CD4-positive, alpha-beta T cell (primary cell): Measurements from ENCODE around the gene GARIN5B. TPM values are rescaled to one million over a fixed set of nuclear protein-coding genes. Genes with fewer than 3 reads are reported as not detected.

Source experiments
- ATAC-seq: fragments of 200-7000 bp; cut with Tn5 transposase; one replicate; pipeline ENCODE4 v1.10.0; 2022; ENCODE audit warnings: mild to moderate bottlenecking; ENCODE audit not compliant: poor library complexity
- CTCF ChIA-PET: fragments of 350-600 bp; sonication (Branson Sonifier 250); formaldehyde crosslinking; loops from one replicate; lab custom pipeline; 2021; ENCODE audit warnings: antibody characterized with exemption, inconsistent platforms; lab: Charles Lee
- POLR2A ChIA-PET: fragments of 350-600 bp; sonication (Branson Sonifier 250); formaldehyde crosslinking; loops from one replicate; lab custom pipeline; 2021; ENCODE audit warnings: antibody characterized with exemption, inconsistent platforms; lab: Charles Lee
- DNase-seq, 14 experiments: peaks; one replicate each; pipeline ENCODE4 v3.0.0-alpha.2; 2013 to 2020; ENCODE audit warnings: mixed read lengths in 2 of 14
- H3K27ac ChIP-seq, 2 donors: one replicate each; pipeline versions ENCODE4 v1.5.1 to v1.7.0; 2013; ENCODE audit warnings: low read length in 2 of 2, low read depth in 1 of 2, mild to moderate bottlenecking in 1 of 2
- H3K27me3 ChIP-seq, 2 experiments: 1 replicate in 1 of 2; 2 replicates in 1 of 2; pipeline versions ENCODE4 v1.6.1 to v1.7.0; 2013; ENCODE audit warnings: low read length in 2 of 2, control low read depth in 1 of 2, mild to moderate bottlenecking in 1 of 2, moderate library complexity in 1 of 2; ENCODE audit not compliant: insufficient read depth in 2 of 2, control insufficient read depth in 1 of 2
- H3K36me3 ChIP-seq: one replicate; pipeline ENCODE4 v1.6.1; 2013; ENCODE audit warnings: low read length, control low read depth; ENCODE audit not compliant: insufficient read depth
- H3K4me1 ChIP-seq: one replicate; pipeline ENCODE4 v1.6.1; 2013; ENCODE audit warnings: low read length, control low read depth; ENCODE audit not compliant: insufficient read depth
- H3K4me3 ChIP-seq: one replicate; pipeline ENCODE4 v1.5.1; 2013; ENCODE audit warnings: mild to moderate bottlenecking, low read length, moderate library complexity
- H3K9me3 ChIP-seq, 2 experiments: 1 replicate in 1 of 2; 2 replicates in 1 of 2; pipeline versions ENCODE4 v1.6.1 to v1.7.0; 2013; ENCODE audit warnings: low read length in 2 of 2, mild to moderate bottlenecking in 2 of 2, control low read depth in 1 of 2, moderate library complexity in 1 of 2; ENCODE audit not compliant: control insufficient read depth in 1 of 2, insufficient read depth in 1 of 2
- H3K27ac Mint-ChIP-seq: one replicate; pipeline ENCODE4 v1.8.0; 2020; ENCODE audit warnings: mixed read lengths
- H3K27me3 Mint-ChIP-seq: one replicate; pipeline ENCODE4 v1.8.0; 2021; ENCODE audit warnings: mixed read lengths
- H3K36me3 Mint-ChIP-seq: one replicate; pipeline ENCODE4 v1.8.0; 2021; ENCODE audit warnings: low read depth, mixed read lengths
- H3K4me1 Mint-ChIP-seq: one replicate; pipeline ENCODE4 v1.8.0; 2021; ENCODE audit warnings: low read depth, mixed read lengths
- H3K4me3 Mint-ChIP-seq: one replicate; pipeline ENCODE4 v1.8.0; 2020; ENCODE audit warnings: mild to moderate bottlenecking, mixed read lengths
- H3K9me3 Mint-ChIP-seq: one replicate; pipeline ENCODE4 v1.8.0; 2020; ENCODE audit warnings: mixed read lengths
- intact Hi-C, 2 experiments: fragments of 100-400 bp; cut with DNase I in 1 of 2; cut with micrococcal nuclease in 1 of 2; formaldehyde crosslinking; loops; one replicate each; pipeline versions ENCODE4 v1.15.1 to v1.9.0; 2023 to 2025; cut with DNase I, micrococcal nuclease
- total RNA-seq, 174 experiments: library from RNA in 2 of 174; stranded (reverse) in 2 of 174; gene quantifications; one replicate each; pipeline ENCODE4 v1.2.3 and lab custom pipeline; 2021 to 2026
- TF ChIP-seq, protein P1 (sequence below): fragments of 200-600 bp; IDR thresholded peaks from one replicate; pipeline ENCODE4 v1.8.0; 2022; ENCODE audit warnings: antibody characterized with exemption, mild to moderate bottlenecking

Gene GARIN5B
- total RNA-seq, 2 experiments from 2014 or later: 0.08 TPM; not detected in 1

DNA sequence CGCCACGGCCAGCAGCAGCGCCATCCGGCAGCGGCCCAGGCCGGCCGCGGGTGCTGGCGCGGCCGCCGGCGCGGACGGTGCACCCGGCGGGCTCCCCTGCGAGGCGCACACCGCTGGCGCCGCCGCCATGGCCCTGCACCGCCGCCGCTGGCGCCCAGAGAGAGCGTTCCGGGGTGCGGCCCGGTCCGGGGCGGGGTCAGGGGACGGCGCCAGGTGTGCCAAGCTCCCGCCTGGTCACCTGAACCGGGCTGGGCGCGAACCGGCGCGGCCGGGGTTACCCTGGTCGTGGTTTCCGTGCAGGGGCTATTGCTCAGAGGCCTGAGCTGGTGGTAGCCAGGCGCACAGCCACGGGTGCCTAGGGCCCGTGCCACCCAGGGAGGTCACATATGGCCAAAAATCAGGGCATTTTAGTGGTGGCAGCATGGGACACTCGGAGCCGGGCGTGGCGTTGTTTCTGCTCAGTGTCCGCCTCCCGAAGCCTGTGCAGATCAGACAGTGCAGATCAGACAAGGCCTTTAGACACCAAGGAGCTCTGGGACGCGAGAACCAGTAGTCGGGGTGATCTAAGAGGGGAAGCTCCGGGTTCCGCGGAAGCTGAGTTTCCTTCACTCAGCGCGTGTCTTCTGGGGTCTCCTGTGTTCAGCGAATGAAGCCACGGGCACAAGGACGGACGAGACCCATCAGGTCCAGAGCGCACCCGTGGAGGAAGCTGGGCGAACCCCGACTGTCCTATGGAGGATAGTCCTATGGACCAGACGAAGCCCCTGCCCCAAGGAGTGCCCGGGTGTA is 21.3 kb upstream of the GARIN5B start, which contains the start of gene TMEM238:
TMEM238 (minus strand) TSS at position 162 of the 789 bp plus-strand sequence; CDS start at position 129, 33 bp downstream.
- no peaks in the 10 kb centered on the region for H3K27me3 Mint-ChIP-seq
- ChIA-PET CTCF (interaction anchor here (0.6 to 2.7 kb wide), 11 partner anchors 22 to 299 kb away, joined by 3 to 31 read pairs (median 4); partner anchors contain the start of genes HSPBP1 and KMT5C), POLR2A (interaction anchor here (0.8 to 5.4 kb wide), 16 partner anchors 15 to 270 kb away, joined by 3 to 45 read pairs (median 4); partner anchors contain the start of genes HSPBP1, KMT5C, PPP6R1 and SYT5)
- peak within 1 kb of the TSS; percentile 97 for H3K27ac Mint-ChIP-seq
- peaks cover 42% of the 10 kb centered on the region for H3K36me3 Mint-ChIP-seq
- Histone ChIP-seq H3K9me3 (no peaks in the 10 kb centered on the region), H3K27ac (peak within 1 kb of the TSS; percentile 72 to 96), H3K4me1 (peaks cover 59% of the 10 kb centered on the region), H3K4me3 (peak within 1 kb of the TSS; percentile 99), H3K27me3 (no peaks in the 10 kb centered on the region), H3K36me3 (peaks cover 27% of the 10 kb centered on the region)
- peak within 1 kb of the TSS; percentile 100 for H3K4me3 Mint-ChIP-seq
- TF ChIP-seq, protein P1, sequence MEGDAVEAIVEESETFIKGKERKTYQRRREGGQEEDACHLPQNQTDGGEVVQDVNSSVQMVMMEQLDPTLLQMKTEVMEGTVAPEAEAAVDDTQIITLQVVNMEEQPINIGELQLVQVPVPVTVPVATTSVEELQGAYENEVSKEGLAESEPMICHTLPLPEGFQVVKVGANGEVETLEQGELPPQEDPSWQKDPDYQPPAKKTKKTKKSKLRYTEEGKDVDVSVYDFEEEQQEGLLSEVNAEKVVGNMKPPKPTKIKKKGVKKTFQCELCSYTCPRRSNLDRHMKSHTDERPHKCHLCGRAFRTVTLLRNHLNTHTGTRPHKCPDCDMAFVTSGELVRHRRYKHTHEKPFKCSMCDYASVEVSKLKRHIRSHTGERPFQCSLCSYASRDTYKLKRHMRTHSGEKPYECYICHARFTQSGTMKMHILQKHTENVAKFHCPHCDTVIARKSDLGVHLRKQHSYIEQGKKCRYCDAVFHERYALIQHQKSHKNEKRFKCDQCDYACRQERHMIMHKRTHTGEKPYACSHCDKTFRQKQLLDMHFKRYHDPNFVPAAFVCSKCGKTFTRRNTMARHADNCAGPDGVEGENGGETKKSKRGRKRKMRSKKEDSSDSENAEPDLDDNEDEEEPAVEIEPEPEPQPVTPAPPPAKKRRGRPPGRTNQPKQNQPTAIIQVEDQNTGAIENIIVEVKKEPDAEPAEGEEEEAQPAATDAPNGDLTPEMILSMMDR: no peak
- H3K4me1 Mint-ChIP-seq: peaks cover 68% of the 10 kb centered on the region
- DNase-seq: peak in 11 of 14 experiments; percentile 16 to 68 (median 45)
- intact Hi-C loops: loop anchor here in 1 of 2 experiments (1.0 to 2.0 kb wide), 2 partner anchors 24 to 83 kb away; no protein-coding TSS in a partner anchor
- H3K9me3 Mint-ChIP-seq: no peaks in the 10 kb centered on the region
- ATAC-seq: no peak

DNA sequence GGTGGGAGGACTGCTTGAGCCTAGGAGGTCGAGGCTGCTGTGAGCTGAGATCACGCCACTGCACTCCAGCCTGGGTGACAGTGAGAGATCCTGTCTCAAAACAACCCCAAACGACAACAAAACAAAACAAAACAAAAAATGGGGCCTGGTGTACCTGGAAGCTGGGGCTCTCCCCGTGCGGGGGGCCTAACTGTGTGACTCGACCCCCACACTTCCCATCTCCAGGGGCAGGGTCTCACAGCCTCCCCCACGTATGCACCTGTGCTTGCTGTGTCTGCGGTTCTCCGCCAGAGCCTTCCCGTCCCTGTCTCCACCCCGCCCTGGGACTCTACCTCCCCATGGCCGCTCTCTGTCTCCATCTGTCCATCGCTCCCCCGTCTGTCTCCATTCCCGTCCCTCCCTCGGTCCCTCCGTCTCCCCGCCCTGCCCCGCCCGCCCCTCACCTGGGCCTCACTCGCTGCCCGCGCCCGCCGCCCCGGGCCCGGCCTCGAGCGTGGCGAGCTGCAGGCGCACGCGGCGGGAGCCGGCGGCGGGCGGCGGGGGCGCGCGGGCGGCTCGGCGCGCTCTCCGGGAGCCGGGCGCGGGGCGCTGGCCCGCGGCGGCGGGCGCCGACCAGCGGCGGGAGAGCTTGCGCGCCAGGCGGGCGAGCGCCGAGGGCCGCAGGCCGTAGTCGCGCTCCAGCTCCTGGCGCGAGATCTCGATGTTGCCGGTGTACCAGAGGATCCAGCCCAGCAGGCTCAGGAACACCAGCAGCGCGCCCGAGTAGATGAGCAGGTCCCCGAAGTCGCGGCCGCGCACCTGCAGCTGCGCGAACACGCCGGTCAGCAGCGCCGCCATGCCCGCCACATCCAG is 20.4 kb upstream of the GARIN5B start:
- DNase-seq: peak in 13 of 14 experiments; percentile 15 to 79 (median 43)
- Mint-ChIP-seq H3K27me3 (no peaks in the 10 kb centered on the region), H3K4me3 (peak overlapping the region; percentile 87), H3K36me3 (peaks cover 34% of the 10 kb centered on the region), H3K27ac (peak overlapping the region; percentile 75), H3K4me1 (peaks cover 60% of the 10 kb centered on the region), H3K9me3 (no peaks in the 10 kb centered on the region)
- H3K9me3 ChIP-seq: no peaks in the 10 kb centered on the region
- intact Hi-C loops: loop anchor here (1.0 to 2.0 kb wide), 4 partner anchors 25 to 242 kb away; no protein-coding TSS in a partner anchor
- ChIA-PET POLR2A (interaction anchor here (0.6 to 5.4 kb wide), 18 partner anchors 8 to 271 kb away, joined by 3 to 45 read pairs (median 4); partner anchors contain the start of genes HSPBP1, KMT5C, PPP6R1 and SYT5), CTCF (interaction anchor here (0.9 to 2.7 kb wide), 11 partner anchors 34 to 298 kb away, joined by 3 to 31 read pairs (median 4); partner anchors contain the start of genes HSPBP1 and KMT5C)
- no peak for ATAC-seq
- H3K4me3 ChIP-seq: peak overlapping the region; percentile 49
- no peak overlapping the region for H3K27ac ChIP-seq
- peaks cover 51% of the 10 kb centered on the region for H3K4me1 ChIP-seq
- TF ChIP-seq, protein P1: no peak
- H3K27me3 ChIP-seq: no peaks in the 10 kb centered on the region
- H3K36me3 ChIP-seq: peaks cover 18% of the 10 kb centered on the region
